Stimulated activated CD8-positive, alpha-beta memory T cell treated with anti-CD3 and anti-CD28 coated beads, Interleukin-7, amount 100 ng/mL, for 48 hours (primary cell): ENCODE results near the gene RGL2.
"Not testable (repeated sequence)": the region's sequence is repeated elsewhere in the genome, so short reads cannot be mapped to it uniquely, and the experiment has no call there.

Experiments used
- DNase-seq, 2 donors: peaks; one replicate each; pipeline ENCODE4 v3.0.0-alpha.2; 2020; ENCODE audit warnings: low read depth in 1 of 2; ENCODE audit errors: extremely low read depth in 1 of 2

The RGL2 gene

GRCh38 chr6:33298773-33299236, at the start of gene RGL2:
TSS of gene RGL2 (minus strand) at chr6:33298942. CDS start at chr6:33298610, 332 bp downstream.
- DNase-seq = no peak

GRCh38 chr6:33347816-33348215, 49.1 kb upstream of the RGL2 start:
- no peak for DNase-seq

- DNase-seq = not testable (repeated sequence)
Observed at GRCh38 chr6:33346972-33347371, 48.2 kb upstream of the RGL2 start.

GRCh38 chr6:33344701-33345697, 46.3 kb upstream of the RGL2 start:
- DNase-seq = peak in 1 of 2 donors; percentile 49

GRCh38 chr6:33343953-33344611, 45.3 kb upstream of the RGL2 start:
- DNase-seq = no peak

GRCh38 chr6:33343606-33343952, 44.8 kb upstream of the RGL2 start:
- not testable (repeated sequence) for DNase-seq

- DNase-seq = no peak
Observed at GRCh38 chr6:33339193-33339592, 40.5 kb upstream of the RGL2 start.

GRCh38 chr6:33336495-33336894, 37.8 kb upstream of the RGL2 start:
- no peak for DNase-seq

- DNase-seq = no peak
Observed at GRCh38 chr6:33335916-33336315, 37.2 kb upstream of the RGL2 start.

GRCh38 chr6:33333666-33334065, 34.9 kb upstream of the RGL2 start:
- DNase-seq = no peak

GRCh38 chr6:33330736-33331135, 32.0 kb upstream of the RGL2 start:
- DNase-seq = no peak

- no peak for DNase-seq
Observed at GRCh38 chr6:33329058-33329457, 30.3 kb upstream of the RGL2 start.

GRCh38 chr6:33324125-33324524, 25.4 kb upstream of the RGL2 start:
- no peak for DNase-seq

- DNase-seq = no peak
Observed at GRCh38 chr6:33323623-33323948, 24.8 kb upstream of the RGL2 start.

GRCh38 chr6:33321227-33321626, 22.5 kb upstream of the RGL2 start:
- no peak for DNase-seq

- DNase-seq = no peak
Observed at GRCh38 chr6:33320315-33321181, 21.8 kb upstream of the RGL2 start.

- DNase-seq = no peak
Observed at GRCh38 chr6:33319939-33320314, 21.2 kb upstream of the RGL2 start.

GRCh38 chr6:33318426-33319073, 19.8 kb upstream of the RGL2 start:
- no peak for DNase-seq

- peak; percentile 84 to 97 for DNase-seq
Observed at GRCh38 chr6:33317669-33318425, 19.1 kb upstream of the RGL2 start, which contains the start of gene ZBTB22. TSS of gene ZBTB22 (minus strand) at chr6:33317744. CDS start at chr6:33316916, 828 bp downstream.

- no peak for DNase-seq
Observed at GRCh38 chr6:33317419-33317668, 18.6 kb upstream of the RGL2 start.
